ENCODE results near the gene ATG4B.
A peak's percentile ranks its signal among the peaks of the same experiment; 100 is the strongest.

Gene ATG4B

DNA sequence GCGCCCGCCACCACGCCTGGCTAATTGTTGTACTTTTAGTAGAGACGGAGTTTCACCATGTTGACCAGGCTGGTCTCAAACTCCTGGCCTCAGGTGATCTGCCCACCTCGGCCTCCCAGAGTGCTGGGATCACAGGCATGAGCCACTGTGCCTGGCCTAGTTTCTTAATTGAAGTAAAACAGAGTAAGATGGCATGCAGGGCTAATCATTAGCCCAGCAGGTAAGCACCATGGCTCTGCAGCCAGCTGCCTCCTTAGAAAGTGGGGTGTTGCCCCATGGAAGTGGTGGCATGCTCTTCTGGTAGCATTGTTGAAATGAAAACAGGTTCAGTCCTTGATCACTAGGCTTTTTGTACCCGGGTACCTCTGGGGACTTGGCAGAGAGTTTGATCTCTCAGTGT lies 12.4 kb downstream of the ATG4B start:
- no peaks in the 10 kb centered on the region for H3K9me3 ChIP-seq (ENCODE audit: control insufficient read depth in 5 of 5, low read length in 5 of 5)
- H3K36me3 ChIP-seq (ENCODE audit: control insufficient read depth in 5 of 5, insufficient read depth in 5 of 5, low read length in 5 of 5): peaks cover 0 to 43% (median 37%) of the 10 kb centered on the region in 5 donors
- no peak overlapping the region for H3K4me3 ChIP-seq (ENCODE audit: low read depth in 1 of 5, low read length in 5 of 5)
- H3K9ac ChIP-seq (ENCODE audit: low read length in 5 of 5): no peak overlapping the region
- no peaks in the 10 kb centered on the region for H3K27me3 ChIP-seq (ENCODE audit: control insufficient read depth in 5 of 5, insufficient read depth in 4 of 5, low read length in 5 of 5)
- H3K4me1 ChIP-seq (ENCODE audit: control insufficient read depth in 5 of 5, insufficient read depth in 5 of 5, low read length in 5 of 5): peaks cover 2 to 20% (median 3%) of the 10 kb centered on the region in 5 donors
- H3K27ac ChIP-seq (ENCODE audit: low read depth, low read length): no peak overlapping the region

DNA sequence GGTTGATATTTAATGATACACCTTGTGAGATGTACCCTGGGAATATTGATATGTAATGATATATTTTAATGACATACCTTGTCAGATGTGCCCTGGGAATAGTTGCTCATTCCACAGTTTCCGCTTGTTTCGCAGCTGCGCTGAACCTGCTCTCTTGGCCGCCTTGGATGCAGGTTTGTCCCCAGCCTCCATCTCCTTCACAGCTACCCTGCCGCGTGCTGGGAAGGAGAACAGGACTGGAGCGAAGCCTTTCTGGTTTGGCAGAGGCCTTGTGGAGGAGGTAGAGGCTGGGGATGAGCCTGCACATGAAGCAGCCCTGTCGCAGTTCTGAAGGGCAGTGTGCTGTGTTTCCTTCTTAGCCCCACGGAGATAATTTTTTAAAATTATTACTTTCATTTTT lies 14.6 kb downstream of the ATG4B start:
- Histone ChIP-seq H3K27me3 (ENCODE audit: control insufficient read depth in 5 of 5, insufficient read depth in 4 of 5, low read length in 5 of 5) (no peaks in the 10 kb centered on the region), H3K4me3 (ENCODE audit: low read depth in 1 of 5, low read length in 5 of 5) (no peak overlapping the region), H3K27ac (ENCODE audit: low read depth, low read length) (no peak overlapping the region), H3K4me1 (ENCODE audit: control insufficient read depth in 5 of 5, insufficient read depth in 5 of 5, low read length in 5 of 5) (peaks cover 0 to 5% (median 0%) of the 10 kb centered on the region in 5 donors), H3K36me3 (ENCODE audit: control insufficient read depth in 5 of 5, insufficient read depth in 5 of 5, low read length in 5 of 5) (peaks cover 0 to 56% (median 53%) of the 10 kb centered on the region in 5 donors), H3K9ac (ENCODE audit: low read length in 5 of 5) (no peak overlapping the region), H3K9me3 (ENCODE audit: control insufficient read depth in 5 of 5, low read length in 5 of 5) (no peaks in the 10 kb centered on the region)

DNA sequence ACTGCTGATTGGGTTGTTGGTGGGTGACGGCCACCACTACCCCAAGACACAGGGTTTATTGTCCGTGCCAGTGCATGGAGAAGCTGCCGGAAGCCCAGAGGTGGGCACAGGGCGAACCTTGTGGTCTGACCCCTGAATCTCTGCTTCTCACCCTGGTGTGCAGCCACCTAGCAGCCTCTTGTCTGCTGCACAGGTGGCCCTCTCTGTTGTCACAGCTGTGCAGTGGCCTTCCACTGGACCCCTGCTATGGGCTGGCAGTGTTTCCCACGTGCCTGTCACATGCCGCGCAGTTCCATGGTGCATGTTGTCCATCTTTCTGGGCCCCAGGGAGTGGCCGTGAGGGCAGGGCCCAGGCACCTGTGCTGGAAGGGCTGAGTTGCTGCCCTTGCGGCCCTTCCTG lies 15.2 kb downstream of the ATG4B start:
- Histone ChIP-seq H3K36me3 (ENCODE audit: control insufficient read depth in 5 of 5, insufficient read depth in 5 of 5, low read length in 5 of 5) (peaks cover 0 to 60% (median 56%) of the 10 kb centered on the region in 5 donors), H3K4me1 (ENCODE audit: control insufficient read depth in 5 of 5, insufficient read depth in 5 of 5, low read length in 5 of 5) (peaks cover 0 to 2% (median 0%) of the 10 kb centered on the region in 5 donors), H3K9me3 (ENCODE audit: control insufficient read depth in 5 of 5, low read length in 5 of 5) (no peaks in the 10 kb centered on the region), H3K4me3 (ENCODE audit: low read depth in 1 of 5, low read length in 5 of 5) (no peak overlapping the region), H3K27me3 (ENCODE audit: control insufficient read depth in 5 of 5, insufficient read depth in 4 of 5, low read length in 5 of 5) (no peaks in the 10 kb centered on the region), H3K9ac (ENCODE audit: low read length in 5 of 5) (peak overlapping the region in 1 of 5 donors; percentile 39), H3K27ac (ENCODE audit: low read depth, low read length) (no peak overlapping the region)

DNA sequence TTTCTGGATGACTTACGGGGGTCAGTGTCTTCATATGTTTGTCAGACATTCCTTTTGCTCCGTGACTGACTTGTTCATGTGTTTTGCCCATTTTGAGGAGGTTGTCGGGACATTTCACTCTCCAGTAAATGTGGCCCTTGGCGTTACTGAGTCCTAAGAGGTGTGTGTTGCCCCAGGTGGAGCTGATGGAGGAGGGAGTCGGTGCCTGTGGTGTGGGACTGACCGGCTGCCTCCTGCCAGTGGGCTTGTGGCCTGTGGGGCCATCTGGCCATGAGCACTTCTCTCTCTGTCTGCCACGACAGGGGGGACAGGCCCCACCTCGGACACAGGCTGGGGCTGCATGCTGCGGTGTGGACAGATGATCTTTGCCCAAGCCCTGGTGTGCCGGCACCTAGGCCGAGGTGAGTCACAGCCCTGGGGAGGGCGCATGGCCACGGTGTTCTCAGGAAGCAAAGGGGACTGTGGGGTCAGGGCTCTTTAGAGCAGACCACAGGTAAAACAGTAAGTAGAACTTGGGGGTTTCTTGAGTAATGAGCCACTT lies 15.8 kb downstream of the ATG4B start:
- no peak overlapping the region for H3K27ac ChIP-seq (ENCODE audit: low read depth, low read length)
- no peaks in the 10 kb centered on the region for H3K27me3 ChIP-seq (ENCODE audit: control insufficient read depth in 5 of 5, insufficient read depth in 4 of 5, low read length in 5 of 5)
- peaks cover 0 to 65% (median 59%) of the 10 kb centered on the region in 5 donors for H3K36me3 ChIP-seq (ENCODE audit: control insufficient read depth in 5 of 5, insufficient read depth in 5 of 5, low read length in 5 of 5)
- H3K9ac ChIP-seq (ENCODE audit: low read length in 5 of 5): no peak overlapping the region
- no peaks in the 10 kb centered on the region for H3K9me3 ChIP-seq (ENCODE audit: control insufficient read depth in 5 of 5, low read length in 5 of 5)
- peaks cover 0 to 2% (median 0%) of the 10 kb centered on the region in 5 donors for H3K4me1 ChIP-seq (ENCODE audit: control insufficient read depth in 5 of 5, insufficient read depth in 5 of 5, low read length in 5 of 5)
- no peak overlapping the region for H3K4me3 ChIP-seq (ENCODE audit: low read depth in 1 of 5, low read length in 5 of 5)

DNA sequence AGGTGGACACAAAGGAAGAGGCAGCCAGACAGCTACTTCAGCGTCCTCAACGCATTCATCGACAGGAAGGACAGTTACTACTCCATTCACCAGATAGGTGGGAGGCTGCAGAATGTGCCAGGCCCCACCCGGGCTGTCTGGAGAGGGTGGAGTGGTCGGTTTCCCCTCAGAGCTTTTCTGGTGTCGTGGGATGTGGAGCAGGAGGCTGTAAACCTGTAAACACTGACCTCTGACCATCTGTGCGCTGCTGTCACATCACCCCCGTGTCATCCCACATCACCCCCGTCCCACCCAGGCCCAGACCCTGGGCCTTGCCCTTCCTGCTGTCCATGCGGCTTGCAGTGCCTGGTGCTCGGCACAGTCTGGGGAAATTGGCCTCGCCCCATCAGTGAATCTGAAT lies 17.1 kb downstream of the ATG4B start:
- no peak overlapping the region for H3K27ac ChIP-seq (ENCODE audit: low read depth, low read length)
- H3K36me3 ChIP-seq (ENCODE audit: control insufficient read depth in 5 of 5, insufficient read depth in 5 of 5, low read length in 5 of 5): peaks cover 0 to 78% (median 70%) of the 10 kb centered on the region in 5 donors
- H3K4me1 ChIP-seq (ENCODE audit: control insufficient read depth in 5 of 5, insufficient read depth in 5 of 5, low read length in 5 of 5): peaks cover 0 to 3% (median 0%) of the 10 kb centered on the region in 5 donors
- no peaks in the 10 kb centered on the region for H3K9me3 ChIP-seq (ENCODE audit: control insufficient read depth in 5 of 5, low read length in 5 of 5)
- H3K9ac ChIP-seq (ENCODE audit: low read length in 5 of 5): no peak overlapping the region
- H3K27me3 ChIP-seq (ENCODE audit: control insufficient read depth in 5 of 5, insufficient read depth in 4 of 5, low read length in 5 of 5): no peaks in the 10 kb centered on the region
- H3K4me3 ChIP-seq (ENCODE audit: low read depth in 1 of 5, low read length in 5 of 5): no peak overlapping the region

DNA sequence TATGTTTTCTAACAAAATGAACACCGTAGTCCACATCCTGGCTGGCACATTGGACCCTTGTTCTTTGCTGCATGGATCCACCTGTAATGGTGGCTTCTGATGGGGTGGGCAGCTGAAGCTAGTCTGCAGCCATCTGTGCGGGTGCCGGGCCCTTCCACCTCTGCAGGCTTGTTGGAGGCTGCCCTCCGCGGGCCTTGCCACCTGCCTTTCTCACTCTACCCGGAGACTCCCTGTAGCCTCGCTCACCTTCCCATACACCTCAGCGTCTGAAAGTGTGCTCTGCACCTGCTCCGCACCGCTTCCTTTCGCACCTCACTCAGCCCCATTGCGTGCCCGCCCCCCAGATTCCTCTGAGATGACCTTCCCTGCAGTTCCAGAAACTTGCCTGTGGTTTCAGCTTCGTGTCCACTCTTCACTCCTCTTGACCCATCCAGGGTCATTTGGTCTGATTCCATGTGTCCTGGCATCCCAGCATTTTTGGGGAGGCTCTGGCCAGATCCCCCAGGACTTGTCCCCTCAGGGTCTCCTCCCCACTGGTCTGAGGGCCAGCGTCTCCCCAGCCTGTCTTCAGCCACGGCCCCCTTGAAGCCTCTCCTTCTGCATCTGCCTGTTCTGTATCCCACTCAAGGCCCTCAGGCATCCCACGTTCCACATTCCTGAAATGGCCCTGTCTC lies 18.2 kb downstream of the ATG4B start:
- Histone ChIP-seq H3K9me3 (ENCODE audit: control insufficient read depth in 5 of 5, low read length in 5 of 5) (no peaks in the 10 kb centered on the region), H3K27me3 (ENCODE audit: control insufficient read depth in 5 of 5, insufficient read depth in 4 of 5, low read length in 5 of 5) (no peaks in the 10 kb centered on the region), H3K9ac (ENCODE audit: low read length in 5 of 5) (no peak overlapping the region), H3K4me1 (ENCODE audit: control insufficient read depth in 5 of 5, insufficient read depth in 5 of 5, low read length in 5 of 5) (peaks cover 0 to 3% (median 0%) of the 10 kb centered on the region in 5 donors), H3K36me3 (ENCODE audit: control insufficient read depth in 5 of 5, insufficient read depth in 5 of 5, low read length in 5 of 5) (peaks cover 0 to 89% (median 76%) of the 10 kb centered on the region in 5 donors), H3K4me3 (ENCODE audit: low read depth in 1 of 5, low read length in 5 of 5) (no peak overlapping the region), H3K27ac (ENCODE audit: low read depth, low read length) (no peak overlapping the region)

DNA sequence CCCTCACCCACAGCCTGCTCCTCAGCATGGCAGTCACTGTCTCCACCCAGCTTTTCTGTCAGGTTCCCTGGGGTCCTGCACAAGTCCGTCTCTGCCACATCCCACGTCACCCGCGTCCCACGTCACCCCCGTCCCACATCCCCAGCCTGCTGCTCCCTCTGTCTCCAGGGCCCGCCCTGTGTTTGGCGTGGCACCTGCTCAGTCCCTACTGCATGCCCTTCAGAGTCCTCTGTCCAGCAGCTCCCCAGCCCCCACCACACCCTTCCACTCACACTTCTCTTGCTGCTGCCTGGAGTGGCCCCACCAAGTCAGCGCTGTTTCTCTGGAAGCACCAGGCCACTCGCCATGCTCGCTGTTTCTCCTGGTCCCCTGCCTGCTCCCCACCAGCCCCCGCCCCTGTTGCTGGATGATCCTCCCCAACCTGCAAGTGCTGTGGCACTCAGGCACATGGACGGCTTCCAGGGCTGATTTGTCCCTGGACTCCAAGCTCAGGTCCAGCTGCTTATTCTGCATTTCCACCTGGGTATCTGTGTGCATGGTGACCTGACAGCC lies 18.8 kb downstream of the ATG4B start:
- Histone ChIP-seq H3K4me3 (ENCODE audit: low read depth in 1 of 5, low read length in 5 of 5) (no peak overlapping the region), H3K27me3 (ENCODE audit: control insufficient read depth in 5 of 5, insufficient read depth in 4 of 5, low read length in 5 of 5) (no peaks in the 10 kb centered on the region), H3K27ac (ENCODE audit: low read depth, low read length) (no peak overlapping the region), H3K9me3 (ENCODE audit: control insufficient read depth in 5 of 5, low read length in 5 of 5) (no peaks in the 10 kb centered on the region), H3K9ac (ENCODE audit: low read length in 5 of 5) (no peak overlapping the region), H3K4me1 (ENCODE audit: control insufficient read depth in 5 of 5, insufficient read depth in 5 of 5, low read length in 5 of 5) (peaks cover 0 to 3% (median 0%) of the 10 kb centered on the region in 5 donors), H3K36me3 (ENCODE audit: control insufficient read depth in 5 of 5, insufficient read depth in 5 of 5, low read length in 5 of 5) (peaks cover 0 to 90% (median 81%) of the 10 kb centered on the region in 5 donors)

DNA sequence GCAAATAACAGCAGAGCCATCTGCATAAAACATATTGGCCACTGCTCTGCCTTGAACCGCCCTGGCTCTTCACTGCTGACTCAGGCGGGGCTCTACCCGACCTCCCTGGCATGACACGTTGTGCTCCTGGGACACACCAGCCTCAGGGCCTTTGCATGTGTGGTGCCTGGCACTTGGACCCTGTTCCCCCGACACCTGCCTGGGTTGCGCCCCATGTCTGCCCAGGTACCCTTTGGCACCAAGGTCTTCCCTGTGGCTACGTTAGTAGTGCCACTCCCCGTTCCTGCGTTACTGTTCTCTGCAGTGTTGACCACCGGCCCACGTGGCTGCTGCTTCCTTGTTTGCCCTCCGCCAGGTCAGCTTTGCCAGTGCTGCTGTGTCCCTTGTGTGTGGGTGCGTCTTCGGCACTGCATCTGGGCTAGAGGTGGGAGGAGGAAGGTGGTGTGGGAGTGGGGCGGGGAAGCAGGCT lies 20.3 kb downstream of the ATG4B start:
- peaks cover 2 to 88% (median 75%) of the 10 kb centered on the region in 5 donors for H3K36me3 ChIP-seq (ENCODE audit: control insufficient read depth in 5 of 5, insufficient read depth in 5 of 5, low read length in 5 of 5)

DNA sequence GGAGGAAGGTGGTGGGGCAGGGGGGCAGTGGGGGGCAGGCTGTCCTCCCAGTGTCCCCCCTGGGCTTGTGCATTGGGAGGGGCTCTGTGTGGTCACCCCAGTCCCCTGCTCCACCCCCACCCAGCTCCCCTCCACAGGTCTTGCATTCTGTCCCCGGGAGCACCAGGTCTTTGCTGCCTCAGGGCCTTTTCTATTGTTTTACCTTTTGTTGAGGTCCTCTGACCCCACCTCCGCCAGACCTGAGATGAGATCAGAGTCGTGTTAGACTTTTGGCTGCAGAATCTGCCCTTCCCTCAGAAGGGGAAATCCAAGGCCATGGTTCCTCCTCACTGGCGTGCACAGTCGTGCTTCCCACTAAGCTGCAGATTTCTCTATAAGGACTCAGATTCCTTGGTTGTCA lies 20.8 kb downstream of the ATG4B start:
- no peak overlapping the region for H3K9ac ChIP-seq (ENCODE audit: low read length in 5 of 5)
- H3K9me3 ChIP-seq (ENCODE audit: control insufficient read depth in 5 of 5, low read length in 5 of 5): no peaks in the 10 kb centered on the region
- peaks cover 2 to 83% (median 70%) of the 10 kb centered on the region in 5 donors for H3K36me3 ChIP-seq (ENCODE audit: control insufficient read depth in 5 of 5, insufficient read depth in 5 of 5, low read length in 5 of 5)
- no peak overlapping the region for H3K4me3 ChIP-seq (ENCODE audit: low read depth in 1 of 5, low read length in 5 of 5)
- H3K27me3 ChIP-seq (ENCODE audit: control insufficient read depth in 5 of 5, insufficient read depth in 4 of 5, low read length in 5 of 5): no peaks in the 10 kb centered on the region
- H3K27ac ChIP-seq (ENCODE audit: low read depth, low read length): no peak overlapping the region
- peaks cover 0 to 3% (median 0%) of the 10 kb centered on the region in 5 donors for H3K4me1 ChIP-seq (ENCODE audit: control insufficient read depth in 5 of 5, insufficient read depth in 5 of 5, low read length in 5 of 5)

More for the DNA sequence above, 20.3 kb downstream of the ATG4B start:
- H3K27me3 ChIP-seq (ENCODE audit: control insufficient read depth in 5 of 5, insufficient read depth in 4 of 5, low read length in 5 of 5): no peaks in the 10 kb centered on the region
- no peak overlapping the region for H3K9ac ChIP-seq (ENCODE audit: low read length in 5 of 5)
- H3K9me3 ChIP-seq (ENCODE audit: control insufficient read depth in 5 of 5, low read length in 5 of 5): no peaks in the 10 kb centered on the region
- peaks cover 0 to 3% (median 0%) of the 10 kb centered on the region in 5 donors for H3K4me1 ChIP-seq (ENCODE audit: control insufficient read depth in 5 of 5, insufficient read depth in 5 of 5, low read length in 5 of 5)
- H3K27ac ChIP-seq (ENCODE audit: low read depth, low read length): no peak overlapping the region
- H3K4me3 ChIP-seq (ENCODE audit: low read depth in 1 of 5, low read length in 5 of 5): no peak overlapping the region

DNA sequence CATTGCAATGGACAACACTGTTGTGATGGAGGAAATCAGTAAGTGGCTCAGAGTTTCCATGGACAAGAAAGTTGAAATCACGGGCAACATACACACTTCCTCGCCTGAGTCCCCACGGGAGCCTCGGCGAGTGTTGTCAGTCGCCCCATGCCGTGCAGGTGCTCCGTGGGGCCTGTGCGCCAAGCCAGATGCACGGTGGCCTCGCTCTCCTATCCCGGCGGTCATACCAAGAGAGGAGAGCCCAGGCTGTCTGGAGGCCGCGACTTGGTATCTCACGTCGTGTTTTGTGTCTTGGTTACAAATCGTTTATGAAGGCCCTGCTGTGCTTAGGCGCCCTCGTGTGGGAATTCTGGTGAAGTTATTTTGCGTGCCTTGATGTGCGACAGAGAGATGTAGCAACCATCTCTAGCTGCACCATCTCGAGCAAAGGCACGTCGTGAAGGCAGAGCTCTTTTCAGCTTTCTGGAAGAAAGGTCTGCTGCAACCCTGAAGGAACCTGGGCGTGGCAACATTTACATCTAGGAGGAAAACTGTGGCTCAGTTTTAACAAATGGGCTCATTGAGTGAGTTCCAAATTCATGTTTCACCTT lies 21.8 kb downstream of the ATG4B start:
- no peaks in the 10 kb centered on the region for H3K27me3 ChIP-seq (ENCODE audit: control insufficient read depth in 5 of 5, insufficient read depth in 4 of 5, low read length in 5 of 5)
- no peak overlapping the region for H3K4me3 ChIP-seq (ENCODE audit: low read depth in 1 of 5, low read length in 5 of 5)
- no peak overlapping the region for H3K27ac ChIP-seq (ENCODE audit: low read depth, low read length)
- H3K9ac ChIP-seq (ENCODE audit: low read length in 5 of 5): no peak overlapping the region
- peaks cover 2 to 78% (median 65%) of the 10 kb centered on the region in 5 donors for H3K36me3 ChIP-seq (ENCODE audit: control insufficient read depth in 5 of 5, insufficient read depth in 5 of 5, low read length in 5 of 5)
- H3K4me1 ChIP-seq (ENCODE audit: control insufficient read depth in 5 of 5, insufficient read depth in 5 of 5, low read length in 5 of 5): peaks cover 0 to 3% (median 0%) of the 10 kb centered on the region in 5 donors
- H3K9me3 ChIP-seq (ENCODE audit: control insufficient read depth in 5 of 5, low read length in 5 of 5): no peaks in the 10 kb centered on the region

All from subcutaneous abdominal adipose tissue (tissue), 5 donors.